HG03196 (cell line): ENCODE data around the gene GPD2.
A peak's percentile ranks its signal among the peaks of the same experiment; 100 is the strongest.

Source experiments
- ATAC-seq: cut with Tn5 transposase; IDR thresholded peaks from one replicate; pipeline ENCODE4 v1.9.1; 2021; ENCODE audit not compliant: unreplicated experiment

The GPD2 gene

GRCh38 chr2:156435396-156435717 is 822 bp upstream of the GPD2 start:
- no peak for ATAC-seq

DNA sequence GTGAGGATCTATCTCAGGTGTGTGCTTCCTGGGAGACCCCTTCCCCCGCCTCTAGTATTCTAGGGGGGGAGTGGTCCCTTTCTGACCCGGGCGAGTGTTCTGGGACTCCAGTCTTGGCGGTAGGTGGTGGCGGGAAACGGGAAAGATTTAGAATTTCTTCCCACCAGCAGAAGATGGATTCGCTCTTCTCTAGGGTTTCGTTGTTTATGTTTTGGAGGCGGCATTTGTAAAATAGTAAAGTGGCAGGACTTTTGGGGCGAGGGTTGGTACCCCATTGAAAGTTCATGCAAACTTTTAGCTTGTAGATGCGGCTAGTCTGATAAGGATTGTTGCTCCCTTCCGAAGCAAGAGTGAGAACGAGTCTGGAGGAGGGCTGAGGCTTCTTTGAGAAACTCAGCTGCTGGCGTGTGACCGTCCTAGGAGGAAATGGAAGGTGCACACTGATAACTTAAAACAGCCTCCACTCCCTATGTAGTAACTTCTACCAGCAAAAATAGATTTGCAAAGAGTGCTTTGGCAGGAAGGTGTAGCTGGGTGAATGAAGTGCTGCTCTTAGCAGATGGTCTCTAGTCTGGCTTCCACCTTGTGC is 412 bp downstream of the GPD2 start:
- ATAC-seq = peak; percentile 37

GRCh38 chr2:156437272-156437930 is 1.2 kb downstream of the GPD2 start:
- peak; percentile 20 for ATAC-seq

- no peak for ATAC-seq
Measured at GRCh38 chr2:156437931-156438410, 1.8 kb downstream of the GPD2 start.

- no peak for ATAC-seq
Measured at GRCh38 chr2:156443089-156443488, 6.9 kb downstream of the GPD2 start.

DNA sequence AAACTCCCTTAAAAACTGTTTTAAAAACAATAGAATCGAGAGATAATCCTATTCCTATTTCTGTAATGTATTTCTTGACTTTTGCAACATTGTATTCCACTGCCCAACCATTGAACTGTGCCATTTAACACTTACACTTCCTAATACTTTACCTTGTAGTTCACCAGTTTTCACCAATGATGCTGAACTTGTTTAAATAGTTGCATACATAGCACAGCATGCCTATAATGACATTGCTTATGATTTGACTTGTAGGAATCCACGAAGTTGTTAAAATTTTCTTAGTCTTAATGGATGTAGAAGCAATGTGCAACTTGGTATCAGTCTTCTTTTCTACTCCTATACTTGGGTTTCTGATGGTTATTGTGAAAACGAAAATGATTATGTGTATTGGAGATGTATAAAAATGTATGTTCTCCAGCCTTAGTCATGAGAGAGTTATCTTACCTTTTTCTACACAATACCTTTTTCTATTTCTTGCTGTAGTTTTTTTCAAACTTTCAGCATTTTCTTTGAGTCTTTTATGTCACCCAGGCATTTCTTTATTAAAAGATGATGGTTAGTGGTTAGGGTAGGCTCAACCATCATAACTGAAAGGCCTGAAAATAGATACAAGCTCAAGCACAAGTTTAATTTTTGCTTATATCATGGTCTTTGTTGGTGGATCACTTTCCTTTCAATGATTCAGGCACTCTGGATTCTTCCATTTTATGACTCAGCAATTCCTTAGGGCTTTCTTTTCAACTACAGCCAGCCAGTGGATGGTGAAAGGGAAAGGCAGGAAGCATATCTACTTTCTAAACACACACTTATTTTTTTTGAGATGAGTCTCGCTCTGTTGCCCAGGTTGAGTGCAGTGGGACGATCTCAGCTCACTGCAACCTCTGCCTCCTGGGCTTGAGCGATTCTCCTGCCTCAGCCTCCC is 9.4 kb downstream of the GPD2 start:
- peak; percentile 62 for ATAC-seq

DNA sequence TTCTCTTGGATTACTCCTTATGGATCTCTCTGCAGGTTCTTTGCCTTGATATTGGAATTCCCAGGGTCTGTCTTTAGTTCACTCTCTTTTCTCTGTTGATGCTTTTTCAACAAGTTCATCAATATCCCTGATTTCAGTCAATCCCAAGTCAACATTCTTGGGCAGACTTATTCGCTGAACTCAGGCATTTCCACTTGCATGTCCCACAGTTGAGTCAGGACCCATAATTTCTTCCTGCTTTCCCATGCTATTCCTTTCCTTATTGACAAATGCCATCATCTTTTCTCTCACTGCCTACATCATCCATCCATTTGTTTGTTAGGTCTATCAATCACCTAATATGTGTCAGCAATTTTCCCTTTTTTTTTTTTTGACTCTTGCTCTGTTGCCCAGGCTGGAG is 11.6 kb downstream of the GPD2 start:
- ATAC-seq = no peak

GRCh38 chr2:156448766-156449165 is 12.6 kb downstream of the GPD2 start:
- no peak for ATAC-seq

GRCh38 chr2:156452971-156453370 is 16.8 kb downstream of the GPD2 start:
- no peak for ATAC-seq

- ATAC-seq = peak; percentile 65
Measured at GRCh38 chr2:156455361-156455975, 19.3 kb downstream of the GPD2 start.

DNA sequence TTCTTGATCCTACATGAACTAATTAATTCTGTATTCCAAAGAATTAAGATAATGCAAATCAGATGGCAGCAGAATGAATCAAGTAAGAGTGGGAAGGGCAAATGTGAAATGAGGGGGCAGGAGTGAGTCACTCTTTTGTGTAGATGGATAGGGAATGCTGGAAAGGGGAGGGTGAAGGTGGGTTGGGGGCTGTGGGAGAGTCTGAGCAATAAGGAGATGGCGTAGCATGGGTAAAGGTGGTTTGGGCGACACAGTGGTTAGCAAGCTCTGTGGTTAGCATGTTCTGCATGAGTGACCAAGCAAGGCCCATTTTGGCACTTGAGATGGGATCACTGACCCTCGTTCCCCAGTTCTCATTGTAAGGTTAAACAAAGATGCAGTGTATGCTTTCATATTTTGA is 20.4 kb downstream of the GPD2 start:
- ATAC-seq = peak; percentile 79

DNA sequence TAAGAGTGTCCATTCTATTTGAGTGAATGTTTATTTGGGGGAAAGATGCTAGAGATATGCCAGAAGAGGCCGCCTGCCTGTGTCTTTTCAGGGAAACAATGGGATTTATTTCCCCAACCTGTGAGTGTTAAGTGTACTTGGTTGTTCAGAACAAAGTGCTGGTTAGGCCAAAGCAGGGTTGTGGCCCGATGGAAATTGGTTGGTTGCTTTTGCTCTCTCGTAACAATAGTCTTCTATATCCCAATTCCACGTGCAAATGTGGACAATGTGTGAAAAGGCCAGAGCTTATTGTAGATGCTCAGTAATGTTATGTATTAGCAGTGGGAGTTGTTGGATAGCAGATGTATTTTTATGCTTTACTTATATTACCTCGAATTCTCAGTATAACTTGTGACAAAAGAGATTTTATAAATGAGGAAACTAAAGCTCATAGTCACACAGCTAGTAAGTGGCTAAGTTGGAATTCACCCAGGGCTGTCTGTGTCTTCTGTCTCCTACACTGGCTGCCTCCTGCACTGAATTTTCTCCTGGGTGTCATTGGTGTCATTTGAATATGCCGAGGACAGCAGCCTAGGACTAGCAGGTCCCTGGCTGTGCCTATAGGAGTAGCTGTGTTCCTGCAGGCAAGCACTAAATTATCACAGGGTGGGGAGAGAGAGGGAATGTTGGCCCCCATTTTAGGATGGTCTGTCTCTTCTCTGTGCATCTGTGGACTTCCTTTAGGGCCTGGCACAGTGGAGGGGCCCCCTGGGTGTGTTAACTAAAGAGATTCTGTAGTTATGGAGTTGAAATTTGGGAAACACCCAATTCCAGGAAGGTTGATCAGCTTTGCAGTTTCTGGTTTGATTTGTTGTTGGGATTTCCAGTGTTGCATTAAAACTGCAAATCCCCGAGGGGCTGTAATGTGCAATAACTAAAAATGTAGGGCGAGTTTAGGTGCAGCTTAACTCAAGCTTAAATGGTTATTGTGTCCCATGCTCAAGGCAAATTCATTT is 21.6 kb downstream of the GPD2 start:
- no peak for ATAC-seq

GRCh38 chr2:156459720-156460119 is 23.5 kb downstream of the GPD2 start:
- no peak for ATAC-seq

GRCh38 chr2:156464106-156464505 is 27.9 kb downstream of the GPD2 start:
- no peak for ATAC-seq

- no peak for ATAC-seq
Measured at GRCh38 chr2:156465573-156465972, 29.4 kb downstream of the GPD2 start.

DNA sequence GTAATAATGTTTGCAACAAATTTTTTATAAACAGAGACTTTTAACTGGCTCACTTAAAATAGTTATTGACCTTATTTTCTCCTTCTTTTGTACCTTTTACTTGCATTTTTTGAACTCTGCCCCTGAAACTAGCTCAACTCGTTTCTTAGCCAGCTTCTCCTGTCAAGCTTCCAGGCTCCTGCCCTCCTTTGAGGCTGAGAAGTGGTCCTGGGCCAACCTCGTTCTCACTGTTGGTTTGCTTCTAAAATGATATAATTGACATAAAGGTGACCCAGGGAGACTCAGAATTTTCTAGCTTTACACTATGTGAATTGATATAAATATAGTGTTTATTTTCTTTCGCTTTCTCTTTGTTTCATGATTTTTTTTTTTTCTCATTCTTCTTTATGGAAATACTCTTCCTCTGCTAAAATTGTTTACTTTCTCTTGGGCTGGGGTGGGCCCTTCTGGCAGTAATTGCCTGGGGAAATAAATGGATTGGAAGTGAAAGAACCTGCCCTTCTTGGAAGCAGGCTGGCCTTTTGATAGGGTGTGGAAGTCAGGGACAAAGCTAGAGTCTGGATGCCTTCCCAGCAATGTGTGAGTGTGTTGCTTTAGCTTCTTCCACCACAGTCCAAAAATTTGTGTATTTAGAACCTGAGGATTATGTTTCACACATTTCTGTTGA is 30.7 kb downstream of the GPD2 start:
- ATAC-seq = no peak

GRCh38 chr2:156470975-156471583 is 34.9 kb downstream of the GPD2 start:
- ATAC-seq = no peak

- ATAC-seq = no peak
Measured at GRCh38 chr2:156471762-156472161, 35.6 kb downstream of the GPD2 start.

- peak; percentile 29 for ATAC-seq
Measured at GRCh38 chr2:156472686-156473085, 36.5 kb downstream of the GPD2 start.
